ENCODE results near the gene DNAJB12.

Gene DNAJB12

DNA sequence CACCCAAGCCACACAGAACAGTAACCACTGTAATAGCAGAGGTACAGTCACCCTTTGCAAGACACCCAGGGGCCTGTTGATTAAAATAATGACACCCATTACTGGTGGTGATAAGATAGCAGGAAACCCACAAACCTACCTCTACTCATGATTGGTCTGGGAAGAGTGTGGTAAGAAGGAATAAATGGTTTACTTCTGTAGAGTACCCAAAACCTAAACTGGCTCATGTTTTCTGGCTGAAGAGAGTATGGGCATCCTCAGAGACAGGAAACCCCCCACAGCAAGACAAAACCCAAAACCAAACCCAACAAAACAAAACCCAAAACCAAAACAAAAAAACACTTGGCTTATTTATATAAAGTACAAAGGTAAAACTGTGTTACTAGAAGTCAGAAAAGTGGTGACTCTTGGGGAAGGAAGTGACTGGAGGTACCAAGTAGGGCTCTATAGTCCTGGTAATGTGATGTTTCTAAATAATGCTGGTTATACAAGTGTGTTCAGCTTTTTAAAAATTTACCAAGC, 15.5 kb upstream of the DNAJB12 start:
- H3K4me3 ChIP-seq (ENCODE audit: control insufficient read depth, low read depth, low read length): no peak overlapping the region
- no peak for DNase-seq (ENCODE audit: low read depth)
- TF ChIP-seq, protein P1, sequence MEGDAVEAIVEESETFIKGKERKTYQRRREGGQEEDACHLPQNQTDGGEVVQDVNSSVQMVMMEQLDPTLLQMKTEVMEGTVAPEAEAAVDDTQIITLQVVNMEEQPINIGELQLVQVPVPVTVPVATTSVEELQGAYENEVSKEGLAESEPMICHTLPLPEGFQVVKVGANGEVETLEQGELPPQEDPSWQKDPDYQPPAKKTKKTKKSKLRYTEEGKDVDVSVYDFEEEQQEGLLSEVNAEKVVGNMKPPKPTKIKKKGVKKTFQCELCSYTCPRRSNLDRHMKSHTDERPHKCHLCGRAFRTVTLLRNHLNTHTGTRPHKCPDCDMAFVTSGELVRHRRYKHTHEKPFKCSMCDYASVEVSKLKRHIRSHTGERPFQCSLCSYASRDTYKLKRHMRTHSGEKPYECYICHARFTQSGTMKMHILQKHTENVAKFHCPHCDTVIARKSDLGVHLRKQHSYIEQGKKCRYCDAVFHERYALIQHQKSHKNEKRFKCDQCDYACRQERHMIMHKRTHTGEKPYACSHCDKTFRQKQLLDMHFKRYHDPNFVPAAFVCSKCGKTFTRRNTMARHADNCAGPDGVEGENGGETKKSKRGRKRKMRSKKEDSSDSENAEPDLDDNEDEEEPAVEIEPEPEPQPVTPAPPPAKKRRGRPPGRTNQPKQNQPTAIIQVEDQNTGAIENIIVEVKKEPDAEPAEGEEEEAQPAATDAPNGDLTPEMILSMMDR (IDR thresholded peaks at IDR 0.05; ENCODE audit: control insufficient read depth, insufficient read depth, low read depth, low read length, missing control alignments): no peak

DNA sequence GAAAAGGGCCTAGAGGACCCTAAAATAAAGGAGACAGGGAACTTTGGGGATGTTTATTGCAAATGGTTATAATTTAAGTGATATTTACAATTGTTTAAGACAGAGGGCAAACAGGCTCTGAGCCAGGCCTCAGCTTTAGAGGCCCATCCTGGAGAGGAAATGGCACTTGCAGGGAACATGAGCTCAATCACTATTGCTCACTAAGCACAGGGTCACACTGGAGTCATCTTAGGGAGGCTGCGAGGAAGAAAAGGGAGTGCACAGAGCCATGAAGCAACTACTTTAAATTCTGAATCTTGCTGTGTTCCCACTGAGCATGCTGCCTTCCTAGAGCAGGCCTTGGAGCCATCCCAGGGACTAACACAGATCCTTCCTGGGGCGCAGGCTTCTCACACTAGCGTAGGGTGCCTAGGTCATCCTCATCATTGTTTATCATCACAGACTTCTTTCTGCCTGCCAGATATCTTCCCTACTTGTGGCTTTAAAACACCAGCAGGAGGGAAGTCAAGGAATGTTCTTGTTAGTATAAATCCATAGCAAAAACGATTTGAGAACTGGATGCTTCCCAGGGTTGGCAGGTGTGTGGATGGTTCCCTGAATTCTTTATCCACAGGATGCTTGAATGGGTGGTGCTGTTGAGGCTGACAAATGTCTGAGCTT, 12.7 kb upstream of the DNAJB12 start:
- TF ChIP-seq, protein P1 (IDR thresholded peaks at IDR 0.05; ENCODE audit: control insufficient read depth, insufficient read depth, low read depth, low read length, missing control alignments): no peak
- no peak for DNase-seq (ENCODE audit: low read depth)
- no peak overlapping the region for H3K4me3 ChIP-seq (ENCODE audit: control insufficient read depth, low read depth, low read length)

DNA sequence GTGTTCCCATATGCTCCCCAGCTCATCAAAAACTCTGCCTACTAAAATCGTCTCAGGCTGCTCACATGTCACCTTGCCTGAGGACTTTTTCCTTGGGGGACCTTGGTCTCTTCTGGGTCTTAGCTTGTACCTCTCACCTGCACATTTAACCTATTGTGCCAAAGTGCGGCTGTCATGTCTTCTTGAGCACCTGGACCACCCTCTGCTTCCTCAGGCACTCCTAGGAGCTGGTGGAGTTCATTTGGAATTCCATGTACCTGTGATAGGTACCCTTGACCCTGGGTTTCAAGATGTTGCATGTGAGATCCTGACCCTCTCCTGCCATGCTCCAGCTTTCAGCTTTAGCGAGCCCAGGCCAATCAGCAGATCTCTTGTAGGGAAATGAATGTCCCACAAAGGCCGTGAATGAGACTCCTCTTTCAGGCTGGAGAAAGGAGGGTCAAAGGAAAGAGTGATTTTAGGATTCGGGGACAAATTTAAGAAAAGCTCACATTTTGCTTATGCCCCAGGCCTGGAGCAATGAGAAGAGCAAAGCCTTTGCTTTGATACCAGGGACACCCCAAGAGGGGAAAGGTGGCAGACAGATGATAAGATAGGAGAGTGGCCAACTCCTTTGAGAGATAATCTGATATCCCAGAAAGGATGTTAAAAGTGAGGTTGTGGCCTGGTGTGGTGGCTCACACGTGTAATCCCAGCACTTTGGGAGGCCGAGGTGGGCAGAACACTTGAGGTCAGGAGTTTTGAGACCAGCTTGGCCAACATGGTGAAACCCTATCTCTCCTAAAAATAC, 10.6 kb upstream of the DNAJB12 start:
- DNase-seq (ENCODE audit: low read depth): no peak
- no peak overlapping the region for H3K4me3 ChIP-seq (ENCODE audit: control insufficient read depth, low read depth, low read length)
- TF ChIP-seq, protein P1 (IDR thresholded peaks at IDR 0.05; ENCODE audit: control insufficient read depth, insufficient read depth, low read depth, low read length, missing control alignments): no peak

DNA sequence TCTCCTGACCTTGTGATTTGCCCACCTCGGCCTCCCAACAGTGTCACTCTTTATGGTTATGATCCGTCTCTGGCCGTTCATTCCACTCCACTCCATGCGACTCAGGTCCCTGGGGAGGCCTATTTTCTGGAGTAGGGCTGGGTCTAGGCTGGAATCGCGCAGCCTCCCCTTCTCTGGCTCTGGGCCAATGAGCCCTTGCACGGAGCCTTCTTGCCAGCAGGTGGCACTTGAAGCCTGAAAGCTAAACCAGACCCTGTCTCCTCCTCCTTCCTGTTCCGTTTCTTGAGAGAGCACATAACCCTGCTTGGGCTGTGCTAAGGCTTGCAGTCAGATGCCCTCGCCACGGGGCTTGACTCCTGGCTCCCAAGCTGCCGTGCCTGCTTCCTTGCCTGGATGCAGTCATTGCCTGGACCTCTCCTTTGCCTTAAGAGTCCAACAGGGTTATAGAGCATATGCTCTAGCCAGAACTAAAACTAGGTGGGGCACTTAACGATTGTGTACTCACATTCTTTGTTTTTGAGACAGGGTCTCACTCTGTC, 9.6 kb upstream of the DNAJB12 start:
- DNase-seq (ENCODE audit: low read depth): peak; percentile 83
- TF ChIP-seq, protein P1 (IDR thresholded peaks at IDR 0.05; ENCODE audit: control insufficient read depth, insufficient read depth, low read depth, low read length, missing control alignments): peak; percentile 98
- H3K4me3 ChIP-seq (ENCODE audit: control insufficient read depth, low read depth, low read length): no peak overlapping the region; the same call in 1 of the 2 replicates

DNA sequence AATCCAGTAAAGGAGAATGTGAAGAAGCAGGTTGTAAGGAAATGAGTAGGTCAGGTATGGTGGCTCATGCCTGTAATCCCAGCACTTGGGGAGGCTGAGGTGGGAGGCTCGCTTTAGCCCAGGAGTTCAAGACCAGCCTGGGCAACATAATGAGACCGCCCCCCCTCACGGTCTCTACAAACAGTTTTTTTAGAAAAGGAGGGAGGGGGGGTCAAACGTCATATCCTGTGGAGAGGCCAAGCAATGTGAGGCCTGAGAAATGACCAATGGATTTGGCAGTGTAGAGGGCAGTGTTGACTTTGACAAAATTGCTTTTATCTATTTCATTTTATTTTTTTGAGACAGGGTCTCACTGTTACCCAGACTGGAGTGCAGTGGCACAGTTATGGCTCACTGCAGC, 2.3 kb upstream of the DNAJB12 start:
- TF ChIP-seq, protein P1 (IDR thresholded peaks at IDR 0.05; ENCODE audit: control insufficient read depth, insufficient read depth, low read depth, low read length, missing control alignments): no peak
- H3K4me3 ChIP-seq (ENCODE audit: control insufficient read depth, low read depth, low read length): no peak overlapping the region
- no peak for DNase-seq (ENCODE audit: low read depth)

DNA sequence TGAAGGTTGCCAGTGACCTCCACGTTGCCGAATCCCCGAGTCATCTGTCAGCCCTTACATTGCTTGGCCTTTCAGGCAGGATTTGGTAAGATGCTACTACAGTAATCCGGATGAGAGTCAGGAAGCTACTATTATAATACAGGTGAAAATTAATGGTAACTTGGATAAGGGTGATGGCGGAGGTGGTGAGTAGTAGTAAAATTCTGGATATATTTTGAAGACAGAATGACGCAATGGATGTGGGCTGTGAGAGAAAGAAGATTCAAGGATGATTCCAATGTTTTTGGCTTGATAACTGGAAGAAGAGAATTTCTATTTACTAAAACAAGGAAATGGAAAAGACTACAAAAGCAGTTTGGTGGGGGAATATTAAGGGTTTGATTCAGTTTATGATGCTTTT, 1.4 kb upstream of the DNAJB12 start:
- DNase-seq (ENCODE audit: low read depth): no peak
- TF ChIP-seq, protein P1 (IDR thresholded peaks at IDR 0.05; ENCODE audit: control insufficient read depth, insufficient read depth, low read depth, low read length, missing control alignments): no peak
- no peak overlapping the region for H3K4me3 ChIP-seq (ENCODE audit: control insufficient read depth, low read depth, low read length)
